ENCODE data around the gene HSPA9.
A peak's percentile ranks its signal among the peaks of the same experiment; 100 is the strongest.

The HSPA9 gene

GRCh38 chr5:138560971-138561370 lies 14.2 kb downstream of the HSPA9 start:
- DNase-seq (ENCODE audit: low spot score): no peak

- no peak for DNase-seq (ENCODE audit: low spot score)
These were observed 15.3 kb downstream of the HSPA9 start for GRCh38 chr5:138559937-138560336.

- no peak for DNase-seq (ENCODE audit: low spot score)
These were observed 17.5 kb downstream of the HSPA9 start for GRCh38 chr5:138557677-138558076.

GRCh38 chr5:138554143-138554542 lies 21.1 kb downstream of the HSPA9 start:
- no peak for DNase-seq (ENCODE audit: low spot score)

GRCh38 chr5:138553437-138554095 lies 21.6 kb downstream of the HSPA9 start:
- no peak for DNase-seq (ENCODE audit: low spot score)

- no peak for DNase-seq (ENCODE audit: low spot score)
These were observed 22.5 kb downstream of the HSPA9 start for GRCh38 chr5:138552657-138553056.

- DNase-seq (ENCODE audit: low spot score): no peak
These were observed 25.8 kb downstream of the HSPA9 start for GRCh38 chr5:138549414-138549813.

- DNase-seq (ENCODE audit: low spot score): no peak
These were observed 29.2 kb downstream of the HSPA9 start for GRCh38 chr5:138545919-138546562.

- no peak for DNase-seq (ENCODE audit: low spot score)
These were observed 30.7 kb downstream of the HSPA9 start for GRCh38 chr5:138544181-138545134.

GRCh38 chr5:138543730-138544104 lies 31.5 kb downstream of the HSPA9 start:
- DNase-seq (ENCODE audit: low spot score): no peak

- peak; percentile 93 for DNase-seq (ENCODE audit: low spot score)
These were observed 32.1 kb downstream of the HSPA9 start, which contains the start of gene ETF1 for GRCh38 chr5:138542956-138543729. ETF1 (minus strand) TSS chr5:138543236; CDS start chr5:138542918, 318 bp downstream.

- DNase-seq (ENCODE audit: low spot score): no peak
These were observed 32.8 kb downstream of the HSPA9 start for GRCh38 chr5:138542180-138542955.

GRCh38 chr5:138541511-138542179 lies 33.6 kb downstream of the HSPA9 start:
- no peak for DNase-seq (ENCODE audit: low spot score)

- no peak for DNase-seq (ENCODE audit: low spot score)
These were observed 35.4 kb downstream of the HSPA9 start for GRCh38 chr5:138539791-138540190.

GRCh38 chr5:138538943-138539627 lies 36.1 kb downstream of the HSPA9 start:
- DNase-seq (ENCODE audit: low spot score): no peak

GRCh38 chr5:138536665-138537315 lies 38.4 kb downstream of the HSPA9 start:
- DNase-seq (ENCODE audit: low spot score): peak; percentile 39

GRCh38 chr5:138536215-138536614 lies 39.0 kb downstream of the HSPA9 start:
- no peak for DNase-seq (ENCODE audit: low spot score)

- DNase-seq (ENCODE audit: low spot score): no peak
These were observed 40.9 kb downstream of the HSPA9 start for GRCh38 chr5:138533973-138534941.
